ENCODE measurements around the gene OR10T2. TPM values are rescaled to one million over a fixed set of nuclear protein-coding genes. Genes with fewer than 3 reads are reported as not detected.
"Not testable (repeated sequence)": the region's sequence is repeated elsewhere in the genome, so short reads cannot be mapped to it uniquely, and the experiment has no call there.

OR10T2 gene
- total and polyA plus RNA-seq, 11 donors: not detected

DNA sequence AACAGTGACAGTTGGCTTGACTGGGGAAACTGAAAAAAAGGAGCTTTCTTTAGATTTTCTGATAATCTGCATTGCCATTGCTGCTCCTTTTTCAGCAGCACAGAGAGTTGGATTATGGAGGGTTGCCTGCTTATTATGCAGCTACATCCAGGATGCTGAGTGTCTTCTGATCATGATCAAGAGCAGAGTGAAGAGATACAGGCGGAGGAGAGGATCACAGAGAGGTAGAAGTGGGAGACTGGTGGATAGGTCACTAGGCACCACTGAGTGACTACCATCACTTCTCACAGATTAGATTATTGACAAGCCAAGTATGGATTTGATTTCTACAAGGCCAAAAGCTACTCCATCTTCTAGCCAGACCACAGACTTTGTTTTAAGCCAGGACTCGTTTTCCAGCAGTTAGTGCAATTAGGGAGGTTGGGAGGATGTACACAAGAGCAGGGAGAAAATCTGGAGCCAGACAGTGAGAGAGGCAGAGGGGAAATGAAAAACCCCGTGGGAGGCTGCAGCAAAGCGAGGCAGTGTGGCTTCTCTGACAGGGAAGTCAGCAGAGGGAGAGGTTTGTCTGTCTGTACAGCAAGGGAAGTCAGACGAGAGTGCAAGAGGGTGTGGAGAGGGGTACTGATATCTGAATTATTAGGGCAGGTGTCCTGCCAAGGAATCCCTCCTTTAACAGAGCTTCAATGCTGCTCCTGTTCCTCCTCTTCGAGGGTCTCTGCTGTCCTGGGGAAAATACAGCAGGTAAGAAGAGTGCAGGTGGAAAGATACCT is 45.8 kb downstream of the OR10T2 start, which contains the start of gene CD1E:
Gene CD1E (plus strand): TSS at position 592 of the 773 bp plus-strand sequence. CDS start 95 bp downstream, at position 687.
- DNase-seq: no peak
- H3K4me1 ChIP-seq: no peaks in the 10 kb centered on the region
- 35 to 39% (median 36%) methylated on average over 6 of the region's 6 CpGs for WGBS, 4 donors
- no peaks in the 10 kb centered on the region for H3K9me3 ChIP-seq
- H3K27me3 ChIP-seq: peaks cover 0 to 3% (median 0%) of the 10 kb centered on the region in 9 donors
- intact Hi-C loops (cut with DNase I): no loop called here
- no peak within 1 kb of the TSS for H3K4me3 ChIP-seq
- H3K27ac ChIP-seq: no peak within 1 kb of the TSS
- TF ChIP-seq, protein P1, sequence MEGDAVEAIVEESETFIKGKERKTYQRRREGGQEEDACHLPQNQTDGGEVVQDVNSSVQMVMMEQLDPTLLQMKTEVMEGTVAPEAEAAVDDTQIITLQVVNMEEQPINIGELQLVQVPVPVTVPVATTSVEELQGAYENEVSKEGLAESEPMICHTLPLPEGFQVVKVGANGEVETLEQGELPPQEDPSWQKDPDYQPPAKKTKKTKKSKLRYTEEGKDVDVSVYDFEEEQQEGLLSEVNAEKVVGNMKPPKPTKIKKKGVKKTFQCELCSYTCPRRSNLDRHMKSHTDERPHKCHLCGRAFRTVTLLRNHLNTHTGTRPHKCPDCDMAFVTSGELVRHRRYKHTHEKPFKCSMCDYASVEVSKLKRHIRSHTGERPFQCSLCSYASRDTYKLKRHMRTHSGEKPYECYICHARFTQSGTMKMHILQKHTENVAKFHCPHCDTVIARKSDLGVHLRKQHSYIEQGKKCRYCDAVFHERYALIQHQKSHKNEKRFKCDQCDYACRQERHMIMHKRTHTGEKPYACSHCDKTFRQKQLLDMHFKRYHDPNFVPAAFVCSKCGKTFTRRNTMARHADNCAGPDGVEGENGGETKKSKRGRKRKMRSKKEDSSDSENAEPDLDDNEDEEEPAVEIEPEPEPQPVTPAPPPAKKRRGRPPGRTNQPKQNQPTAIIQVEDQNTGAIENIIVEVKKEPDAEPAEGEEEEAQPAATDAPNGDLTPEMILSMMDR (IDR thresholded peaks at IDR 0.05): no peak
- TF ChIP-seq POLR2A (IDR thresholded peaks at IDR 0.05): no peak
- ATAC-seq: no peak
- no peaks in the 10 kb centered on the region for H3K36me3 ChIP-seq

DNA sequence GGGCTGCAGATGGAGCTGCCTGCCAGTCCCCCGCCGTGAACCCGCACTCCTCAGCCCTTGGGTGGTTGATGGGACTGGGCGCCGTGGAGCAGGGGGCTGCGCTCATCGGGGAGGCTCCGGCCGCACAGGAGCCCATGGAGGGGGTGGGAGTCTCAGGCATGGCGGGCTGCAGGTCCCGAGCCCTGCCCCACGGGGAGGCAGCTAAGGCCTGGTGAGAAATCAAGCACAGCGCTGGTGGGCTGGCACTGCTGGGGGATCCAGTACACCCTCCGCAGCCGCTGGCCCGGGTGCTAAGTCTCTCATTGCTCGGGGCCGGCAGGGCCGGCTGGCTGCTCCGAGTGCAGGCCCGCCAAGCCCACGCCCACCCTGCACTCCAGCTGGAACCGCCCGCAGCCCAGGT is 50.3 kb downstream of the OR10T2 start:
- H3K36me3 ChIP-seq; ATAC-seq; H3K4me1 ChIP-seq; H3K27ac ChIP-seq; DNase-seq; H3K27me3 ChIP-seq; H3K4me3 ChIP-seq; intact Hi-C loops (cut with DNase I): not testable (repeated sequence)
- 95 to 99% (median 96%) methylated on average over 12 to 24 of the region's 24 CpGs for WGBS, 4 donors
- H3K9me3 ChIP-seq: peaks cover 0 to 15% (median 3%) of the 10 kb centered on the region in 12 donors

Other genes with a start within 250 kb of the OR10T2 start
- gene CD1D, start 218.6 kb downstream of the OR10T2 start, total RNA-seq: 1 to 10 TPM in 7 of 9 donors, under 1 TPM in 2; 0.38 to 5.3 (median 1.7) TPM
- gene CD1D, start 218.6 kb downstream of the OR10T2 start, polyA plus RNA-seq: 1 to 10 TPM; 2.0 TPM
- gene CD1A, start 145.0 kb downstream of the OR10T2 start, total RNA-seq: under 1 TPM in 1 of 9 donors, not detected in 8; 0.15 TPM
- gene CD1A, start 145.0 kb downstream of the OR10T2 start, polyA plus RNA-seq: not detected
- gene CD1C, start 109.5 kb downstream of the OR10T2 start, total RNA-seq: 1 to 10 TPM in 2 of 9 donors, under 1 TPM in 4, not detected in 3; 0.30 to 1.6 (median 0.49) TPM
- gene CD1C, start 109.5 kb downstream of the OR10T2 start, polyA plus RNA-seq: under 1 TPM in 1 of 2 donors, not detected in 1; 0.28 TPM
- gene CD1B, start 67.9 kb downstream of the OR10T2 start, total RNA-seq: under 1 TPM in 1 of 9 donors, not detected in 8; 0.29 TPM
- not detected for gene CD1B, start 67.9 kb downstream of the OR10T2 start, polyA plus RNA-seq
- under 1 TPM in 4 of 9 donors, not detected in 5; 0.25 to 0.59 (median 0.37) TPM for gene CD1E, start 45.6 kb downstream of the OR10T2 start, total RNA-seq
- under 1 TPM in 1 of 2 donors, not detected in 1; 0.33 TPM for gene CD1E, start 45.6 kb downstream of the OR10T2 start, polyA plus RNA-seq
- gene OR10K2, start 26.8 kb upstream of the OR10T2 start, total RNA-seq: not detected
- not detected for gene OR10K2, start 26.8 kb upstream of the OR10T2 start, polyA plus RNA-seq
- gene OR10K1, start 62.4 kb upstream of the OR10T2 start, total RNA-seq: not detected
- not detected for gene OR10K1, start 62.4 kb upstream of the OR10T2 start, polyA plus RNA-seq
- gene OR10R2, start 72.8 kb upstream of the OR10T2 start, total RNA-seq: not detected
- not detected for gene OR10R2, start 72.8 kb upstream of the OR10T2 start, polyA plus RNA-seq
- gene OR6Y1, start 154.9 kb upstream of the OR10T2 start, total RNA-seq: not detected
- not detected for gene OR6Y1, start 154.9 kb upstream of the OR10T2 start, polyA plus RNA-seq
- not detected for gene OR6P1, start 171.1 kb upstream of the OR10T2 start, total RNA-seq
- gene OR6P1, start 171.1 kb upstream of the OR10T2 start, polyA plus RNA-seq: not detected
- not detected for gene OR10X1, start 180.4 kb upstream of the OR10T2 start, total RNA-seq
- not detected for gene OR10X1, start 180.4 kb upstream of the OR10T2 start, polyA plus RNA-seq
- not detected for gene OR10Z1, start 205.8 kb upstream of the OR10T2 start, total RNA-seq
- not detected for gene OR10Z1, start 205.8 kb upstream of the OR10T2 start, polyA plus RNA-seq

Measured in heart left ventricle (tissue), 16 donors.